GM18519 (cell line): ENCODE results near the gene GK2.

Experiments used
- ATAC-seq: cut with Tn5 transposase; IDR thresholded peaks from one replicate; pipeline ENCODE4 v1.9.1; 2021; ENCODE audit warnings: mild to moderate bottlenecking, moderate library complexity; ENCODE audit not compliant: unreplicated experiment, low FRiP score

The GK2 gene

DNA sequence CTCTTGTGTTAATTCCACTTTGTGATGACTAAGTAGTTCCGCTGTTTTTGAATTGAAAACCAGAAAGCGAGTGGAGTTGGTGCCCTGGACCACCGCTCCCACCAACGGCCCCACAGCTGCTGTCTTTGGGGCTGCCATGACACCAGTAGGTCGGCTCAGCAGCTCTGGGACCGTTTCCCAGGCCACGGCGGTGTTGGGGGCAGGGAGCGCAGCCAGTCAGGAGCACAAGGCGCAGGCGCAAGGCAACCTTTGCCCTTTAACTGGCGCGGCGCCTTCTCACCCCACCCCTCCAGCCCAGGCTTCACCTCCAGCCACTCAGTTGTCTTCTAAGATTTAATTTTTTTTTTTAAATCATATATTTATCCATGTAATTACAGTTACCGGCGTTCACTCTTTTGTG lies at the start of gene GK2:
GK2 (minus strand) TSS at position 166 of the 400 bp plus-strand sequence; CDS start at position 138, 28 bp downstream.
- no peak for ATAC-seq

DNA sequence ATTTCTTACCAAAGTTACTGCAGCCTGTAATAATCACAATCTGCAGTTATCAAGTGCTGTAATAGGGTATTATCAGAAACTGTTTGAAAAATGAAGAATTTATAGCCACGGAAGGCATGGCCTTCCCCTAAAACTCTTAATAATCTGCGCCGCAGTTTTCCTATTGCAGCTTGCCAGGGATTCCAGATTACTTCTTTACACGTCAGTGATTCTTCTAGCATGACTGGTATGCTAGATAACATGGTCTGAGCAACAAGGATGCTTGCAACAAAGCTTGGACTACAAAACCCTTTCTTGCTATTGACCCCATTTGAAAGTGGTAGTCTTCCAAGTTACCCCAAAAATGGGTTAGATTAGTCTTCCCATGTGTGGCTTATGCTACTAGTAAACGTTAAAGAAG lies 47.2 kb upstream of the GK2 start:
- no peak for ATAC-seq

DNA sequence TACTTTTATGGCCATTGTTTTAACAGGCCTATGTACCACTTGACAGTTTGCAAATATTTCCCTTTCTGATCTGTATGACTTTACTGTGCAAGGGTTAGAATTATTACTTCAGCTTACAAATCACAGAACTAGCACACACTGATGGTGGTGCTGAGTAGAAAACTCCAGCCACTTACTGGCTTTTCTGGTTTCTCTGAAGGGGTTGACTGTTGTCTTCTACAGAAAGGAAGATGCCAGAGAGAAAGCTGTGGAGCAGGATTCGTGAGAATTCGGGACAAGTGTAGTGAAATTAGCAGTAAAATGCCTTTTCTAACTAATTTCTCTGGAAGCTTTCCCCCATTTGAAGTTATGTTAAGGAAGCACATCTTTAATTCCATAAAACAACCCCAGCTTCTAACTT lies 46.6 kb upstream of the GK2 start:
- ATAC-seq, result no peak

DNA sequence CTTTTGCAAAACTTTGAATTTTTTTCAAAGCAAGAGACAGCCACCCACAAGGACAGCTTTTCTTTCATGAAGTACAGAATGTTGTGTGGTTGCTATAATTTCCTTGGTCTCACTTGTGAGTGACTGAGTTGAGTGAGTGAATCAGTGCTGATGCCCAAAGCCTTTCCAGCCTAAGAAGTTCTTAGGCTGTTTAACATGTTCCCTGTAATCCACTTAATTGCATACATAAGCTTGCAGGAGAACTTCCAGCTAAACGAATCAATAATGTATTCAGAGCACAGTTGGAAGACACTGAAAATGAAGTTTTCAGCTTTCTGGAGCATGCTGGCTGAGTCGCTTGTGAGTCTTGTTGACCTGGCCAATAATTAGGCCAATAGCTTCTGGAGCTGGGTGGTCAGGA lies 42.0 kb upstream of the GK2 start:
- ATAC-seq, result no peak

DNA sequence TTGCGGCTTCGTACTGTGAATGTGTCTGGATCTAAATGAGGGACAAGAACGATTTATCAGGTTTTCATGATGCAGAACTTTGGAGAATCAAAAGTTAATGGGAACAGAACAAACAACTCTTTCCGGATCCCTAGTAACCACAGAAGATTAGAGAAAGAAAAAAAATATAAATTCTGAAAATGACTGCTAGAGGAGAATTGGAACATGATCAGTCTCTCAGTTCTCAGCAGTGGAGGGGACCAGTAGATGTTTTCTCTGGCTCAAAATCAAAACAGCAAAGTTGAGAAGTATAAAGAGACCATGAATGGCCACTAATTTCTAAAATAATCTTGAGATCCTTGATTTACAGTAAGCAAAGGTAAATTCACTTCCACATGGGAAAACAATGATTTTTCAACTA lies 38.1 kb upstream of the GK2 start:
- no peak for ATAC-seq

DNA sequence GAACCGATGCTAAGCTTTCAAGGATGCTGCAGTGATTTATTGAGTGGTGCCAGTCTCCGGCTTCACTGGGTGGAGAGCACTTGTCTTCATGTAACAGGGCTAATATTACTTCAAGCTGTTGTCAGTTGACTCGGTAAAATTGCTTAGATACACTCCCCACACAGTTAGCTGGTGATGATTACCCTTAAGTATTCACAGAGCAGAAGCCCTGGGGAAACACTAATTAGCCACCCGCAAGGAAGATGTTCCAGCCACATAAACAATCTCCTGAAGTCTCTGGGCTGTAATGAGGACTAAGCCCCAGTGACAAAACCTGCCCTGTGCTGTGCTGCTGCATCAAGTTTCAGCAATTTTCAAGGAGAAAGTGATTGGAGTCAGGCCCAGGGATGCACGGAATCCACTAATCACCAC lies 37.3 kb upstream of the GK2 start:
- ATAC-seq, result no peak

DNA sequence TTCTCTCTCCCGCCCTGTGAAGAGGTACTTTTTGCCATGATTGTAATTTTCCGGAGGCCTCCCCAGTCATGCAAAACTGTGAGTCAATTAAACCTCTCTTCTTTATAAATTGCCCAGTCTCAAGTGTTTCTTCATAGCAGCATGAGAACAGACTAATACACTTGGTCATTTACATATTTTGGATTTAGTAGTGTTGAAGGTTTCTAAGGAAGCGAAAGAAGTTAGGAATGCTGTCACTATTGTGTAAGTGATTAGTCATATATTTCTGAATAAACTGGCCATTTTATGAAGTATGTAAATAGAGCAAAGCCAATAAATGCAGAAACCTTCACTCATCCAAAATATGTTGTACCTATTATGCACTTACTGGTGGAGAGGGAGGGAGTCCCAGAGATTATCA lies 34.4 kb upstream of the GK2 start:
- ATAC-seq, result no peak

DNA sequence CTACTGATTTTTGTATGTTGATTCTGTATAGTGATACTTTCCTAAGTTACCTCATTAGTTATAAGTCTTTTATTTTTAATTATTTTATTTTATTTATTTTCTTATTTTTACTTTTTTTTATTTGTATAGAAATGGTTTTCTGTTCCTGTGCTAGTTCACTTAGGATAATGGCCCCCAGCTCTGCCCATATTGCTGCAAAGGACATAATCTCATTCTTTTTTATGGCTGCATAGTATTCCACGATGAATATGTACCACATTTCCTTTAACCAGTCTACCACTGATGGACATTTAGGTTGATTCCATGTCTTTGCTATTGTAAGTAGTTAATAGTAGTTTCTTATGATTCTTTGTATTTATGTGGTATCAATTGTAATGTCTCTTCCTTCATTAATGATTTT lies 31.5 kb upstream of the GK2 start:
- ATAC-seq, result no peak

DNA sequence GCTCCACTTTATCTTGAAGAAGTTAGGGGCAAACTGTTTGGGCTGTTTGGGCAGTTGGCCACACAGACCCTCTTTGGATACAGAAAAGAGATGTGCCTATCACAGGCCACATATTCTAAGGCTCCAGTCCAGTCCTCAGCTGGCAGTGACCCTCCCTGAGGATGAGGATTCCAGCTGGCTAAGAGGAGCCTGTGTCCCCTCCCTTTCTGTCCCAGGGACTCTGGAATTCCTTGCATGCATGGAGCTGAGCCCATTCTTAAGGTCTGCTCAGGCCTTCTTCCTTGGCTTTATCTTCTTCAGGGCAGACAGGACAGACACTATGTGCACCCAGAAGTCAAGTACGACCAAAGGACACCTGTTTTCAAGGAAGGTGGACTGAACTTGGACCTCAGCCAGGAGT lies 23.8 kb upstream of the GK2 start:
- ATAC-seq, result no peak

DNA sequence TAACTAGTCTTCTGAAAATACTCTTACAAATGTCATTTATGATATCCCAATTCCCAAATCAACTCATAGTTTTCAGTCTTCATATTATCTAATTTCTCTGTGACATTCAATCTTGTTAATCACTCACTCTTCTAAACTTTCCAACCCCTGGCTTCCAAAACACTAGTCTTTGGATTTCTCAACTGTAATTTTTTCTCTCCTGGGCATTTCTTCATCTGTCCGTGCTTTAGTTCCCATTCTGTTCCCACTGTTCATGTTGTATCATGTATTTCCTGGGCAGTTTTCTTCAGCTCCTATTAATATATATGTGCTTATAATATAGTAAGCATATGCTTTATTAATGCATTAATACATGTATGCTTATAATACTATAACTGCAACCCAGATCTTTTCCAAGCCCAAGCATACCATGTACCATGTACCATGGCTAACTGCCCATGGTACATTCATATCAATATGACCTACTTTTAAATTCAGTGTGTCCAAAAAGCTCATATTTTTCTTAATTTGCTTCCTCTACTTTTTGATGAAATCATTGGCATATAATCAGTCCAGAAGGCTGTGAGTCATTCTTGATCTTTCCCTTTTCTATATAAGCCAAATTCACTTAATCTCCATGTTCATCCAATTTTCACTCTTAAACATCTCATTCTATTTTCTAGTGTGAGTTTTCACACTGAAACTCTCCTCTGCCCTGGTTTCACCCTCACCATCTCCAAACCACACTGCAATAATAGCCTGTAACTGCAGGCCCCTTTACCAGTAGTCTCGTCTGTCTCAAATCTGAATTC lies 21.3 kb upstream of the GK2 start:
- ATAC-seq, result no peak

DNA sequence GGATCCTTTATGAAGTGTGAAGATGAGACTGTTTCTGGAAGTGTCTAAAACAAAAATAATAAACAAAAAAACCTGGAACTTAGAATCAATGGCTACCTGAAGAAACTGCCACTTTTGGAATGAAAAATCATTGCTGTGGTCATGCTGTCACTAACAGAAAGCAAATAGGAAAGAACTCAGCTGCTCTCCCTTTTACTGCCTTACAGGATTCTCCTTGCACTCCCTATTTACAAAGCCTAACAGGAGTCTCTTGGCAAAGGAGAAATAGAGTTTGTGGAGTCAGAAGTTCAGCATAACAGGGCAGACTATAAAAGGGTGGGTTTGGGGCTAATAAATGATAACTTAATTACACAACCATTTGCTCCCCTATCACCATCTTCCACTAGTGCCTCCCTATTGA lies 19.0 kb upstream of the GK2 start:
- ATAC-seq, result no peak

DNA sequence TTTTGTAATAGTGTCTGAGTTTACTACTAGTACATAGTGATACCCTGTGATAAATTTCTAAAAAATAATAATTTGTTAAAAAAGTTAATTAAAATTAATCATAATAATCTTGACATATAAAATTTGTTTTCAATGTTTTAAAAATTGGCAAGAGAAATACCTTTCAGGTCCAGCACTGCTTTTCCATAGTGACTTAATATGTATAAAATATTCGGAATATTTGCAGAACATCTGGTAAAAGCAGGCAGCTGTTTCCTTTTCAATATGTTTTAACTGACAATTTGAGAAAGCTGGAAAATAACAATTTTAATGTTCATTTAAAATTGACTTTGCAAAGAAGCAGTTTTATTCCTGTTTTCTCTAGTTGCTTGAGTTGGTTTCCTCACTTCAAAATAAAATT lies 17.6 kb upstream of the GK2 start:
- no peak for ATAC-seq

DNA sequence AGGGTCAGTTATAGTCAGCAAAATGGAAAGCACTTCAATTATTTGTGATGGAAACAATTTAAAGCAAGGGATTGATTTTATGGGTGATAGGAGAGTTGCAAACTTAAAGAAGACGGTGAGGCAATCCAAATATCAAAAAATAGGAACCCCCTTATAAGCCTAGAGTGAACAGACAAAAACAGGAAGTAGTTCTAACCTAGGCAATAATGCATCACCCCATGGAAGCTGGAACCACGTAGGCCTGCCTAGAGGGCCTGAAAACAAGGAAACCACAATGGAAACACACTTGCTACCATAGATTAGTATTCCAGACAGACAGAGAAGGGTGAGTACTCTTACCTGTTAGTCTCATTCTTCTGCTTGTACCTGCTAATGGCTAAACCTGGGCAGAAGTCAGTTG lies 13.5 kb upstream of the GK2 start:
- ATAC-seq, result no peak

DNA sequence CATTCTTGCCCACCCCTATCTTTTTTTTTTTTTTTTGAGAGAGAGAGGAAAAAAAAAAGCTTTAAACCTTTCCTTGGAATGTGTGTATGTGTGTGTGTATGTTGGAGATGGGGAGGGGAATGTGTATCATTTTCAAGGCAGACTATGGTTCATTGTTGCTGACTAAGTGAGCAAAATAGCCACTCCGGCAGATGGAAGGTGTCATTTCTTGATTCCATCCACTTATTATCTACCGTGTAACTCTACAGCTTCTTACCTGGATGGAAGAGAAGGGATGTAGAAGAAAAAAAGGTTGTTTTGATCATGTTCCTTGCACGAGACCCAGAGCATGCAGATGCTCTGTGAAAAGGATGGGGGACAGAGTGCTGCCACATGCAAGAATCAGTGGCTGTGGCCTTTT lies 5.9 kb upstream of the GK2 start:
- no peak for ATAC-seq

DNA sequence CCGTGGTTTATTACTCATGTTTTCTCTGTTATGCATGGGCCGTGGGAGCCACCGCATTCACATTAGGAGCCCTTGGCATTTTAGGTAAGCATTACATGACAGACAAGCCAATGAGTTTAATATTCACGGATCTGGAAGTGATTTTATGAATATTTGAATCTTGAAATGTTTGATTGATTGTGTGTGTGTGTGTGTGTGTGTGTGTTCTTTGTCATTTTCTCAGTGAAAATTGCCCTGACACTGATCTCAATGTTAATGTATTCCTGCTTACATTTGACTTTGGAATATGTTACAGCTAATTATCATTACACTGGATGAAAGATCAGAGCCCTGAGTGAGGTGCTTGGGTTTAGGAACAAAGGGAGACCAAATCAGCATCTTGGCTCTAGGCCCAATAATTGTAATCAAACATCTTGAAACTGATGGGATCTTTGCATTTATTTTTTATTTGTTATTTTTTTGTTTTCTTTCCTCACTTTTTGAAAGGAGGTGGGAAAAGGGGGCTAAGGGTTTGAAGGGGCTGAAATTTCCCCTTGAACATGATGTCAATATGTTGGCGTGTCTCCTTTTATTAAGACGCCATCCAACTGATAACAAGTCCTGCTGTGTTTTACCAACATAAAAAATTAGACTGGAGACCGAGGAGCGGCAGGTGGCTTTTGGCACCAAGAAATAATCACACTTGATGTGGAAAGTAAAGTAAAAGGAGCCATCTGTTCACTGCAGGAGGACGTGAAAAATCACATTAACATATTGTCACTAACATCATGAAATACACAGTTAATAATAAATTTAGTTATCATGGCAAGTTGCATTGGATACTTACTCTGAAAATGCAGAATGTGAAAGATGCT lies 5.2 kb upstream of the GK2 start:
- ATAC-seq, result no peak

DNA sequence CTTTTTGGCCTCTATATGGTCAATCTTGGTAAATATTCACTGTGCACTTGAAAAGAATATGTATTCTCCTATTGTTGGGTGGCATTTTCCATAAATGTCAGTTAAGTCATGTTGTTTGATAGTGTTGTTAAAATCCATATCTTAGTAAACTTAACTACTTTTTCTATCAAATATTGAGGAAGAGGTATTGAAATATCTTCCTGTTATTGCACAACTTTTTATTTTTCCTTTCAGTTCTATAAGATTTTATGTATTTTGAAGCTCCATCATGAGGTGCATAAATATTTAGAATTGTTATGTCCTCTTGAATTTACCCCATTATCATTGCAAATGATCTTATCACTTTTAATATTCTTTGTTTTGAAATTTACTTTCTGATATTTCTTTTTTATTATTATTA lies 3.4 kb downstream of the GK2 start:
- no peak for ATAC-seq

DNA sequence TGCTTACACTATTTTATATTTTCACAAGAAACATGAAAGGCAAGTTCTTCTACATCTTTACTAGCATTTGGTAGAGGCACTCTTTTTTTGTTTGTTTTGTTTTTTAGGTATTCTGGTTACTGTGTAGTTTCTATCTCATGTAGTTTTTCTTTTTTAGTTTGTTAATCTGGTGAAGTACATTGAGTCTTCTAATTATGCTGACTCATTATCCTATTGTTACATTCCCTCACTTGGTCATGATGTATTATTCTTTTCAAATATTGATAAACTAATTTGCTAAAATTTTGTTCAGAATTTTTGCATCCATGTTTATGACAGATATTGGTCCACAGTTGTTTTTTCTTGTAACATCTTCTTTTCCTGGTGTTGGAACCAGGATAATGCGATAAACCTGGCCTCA lies 4.7 kb downstream of the GK2 start:
- ATAC-seq, result no peak

DNA sequence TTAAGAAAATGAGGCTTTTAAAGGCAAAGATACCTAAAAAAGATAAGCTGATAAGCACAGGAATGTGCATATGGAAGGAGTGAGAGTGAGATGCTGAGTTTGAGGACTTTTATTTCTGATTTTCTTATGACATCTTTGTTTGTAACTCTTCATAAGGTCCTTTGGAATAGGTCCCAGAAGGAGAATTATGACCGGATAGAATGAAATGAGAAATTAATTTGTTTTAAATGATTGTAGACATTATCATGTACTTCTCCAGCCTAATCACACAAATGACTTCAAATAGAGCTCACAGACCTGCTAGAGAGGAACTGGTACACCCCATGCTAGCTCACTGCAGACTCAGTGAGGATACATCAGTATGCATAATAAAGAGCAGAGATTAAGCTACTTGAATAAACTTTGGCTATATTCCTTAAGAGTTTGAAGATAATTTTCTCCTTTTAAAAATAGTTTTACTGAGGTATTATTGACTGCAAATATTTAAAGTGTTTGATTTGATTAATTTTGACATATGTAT lies 5.6 kb downstream of the GK2 start:
- ATAC-seq, result no peak

DNA sequence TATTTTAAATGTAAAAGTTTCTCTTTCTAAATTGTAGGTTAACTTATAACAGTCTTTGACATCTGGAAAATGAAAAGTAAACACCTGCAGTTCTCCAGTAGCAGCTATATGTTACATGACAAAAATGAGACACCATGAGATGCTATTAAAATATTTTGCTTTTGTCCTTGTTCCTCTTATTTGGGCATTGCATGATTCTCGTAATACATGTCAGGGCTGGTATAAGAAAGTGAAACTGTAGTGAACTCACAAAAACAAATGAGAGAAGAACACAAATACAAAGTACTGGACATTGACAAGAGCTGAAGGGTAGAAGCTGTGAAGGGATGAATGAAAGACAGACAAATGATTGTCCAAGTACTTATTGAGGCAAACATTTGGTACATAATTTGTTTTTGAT lies 9.0 kb downstream of the GK2 start:
- ATAC-seq, result no peak

DNA sequence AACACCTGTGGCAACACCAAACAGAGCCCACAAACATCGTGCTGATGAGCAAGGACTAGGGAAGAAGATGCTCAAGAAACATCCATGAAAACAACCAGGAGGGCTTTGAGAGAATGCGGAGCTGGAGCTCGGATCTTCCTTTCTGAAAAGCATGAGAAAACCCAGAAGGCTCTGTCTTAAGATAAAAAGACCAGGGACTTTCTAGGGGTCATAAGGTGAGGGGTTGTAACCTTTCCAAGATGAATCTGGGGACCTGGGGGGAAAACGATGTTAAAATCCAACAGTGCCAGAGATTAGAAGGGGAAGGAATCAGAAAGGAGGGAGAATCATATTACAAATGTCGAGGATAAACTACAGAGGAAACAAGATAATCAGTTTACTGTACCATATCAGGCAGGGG lies 10.1 kb downstream of the GK2 start:
- ATAC-seq, result no peak

DNA sequence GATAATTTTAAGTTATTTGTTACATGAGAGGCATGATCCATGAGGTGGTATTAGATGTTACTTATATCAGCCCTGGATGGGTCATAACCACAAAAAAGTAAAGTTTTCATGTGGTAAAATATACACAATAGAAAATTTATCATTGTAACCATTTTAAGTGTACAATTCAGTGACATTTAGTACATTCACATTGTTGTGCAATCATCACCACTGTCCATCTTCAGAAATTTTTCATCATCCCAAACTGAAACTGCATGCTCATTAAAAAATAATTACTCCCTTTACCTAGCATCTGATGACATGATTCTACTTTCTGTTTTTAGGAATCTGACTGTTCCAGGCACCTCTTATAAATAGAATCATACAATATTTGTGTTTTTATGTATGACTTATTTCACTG lies 11.2 kb downstream of the GK2 start:
- no peak for ATAC-seq

DNA sequence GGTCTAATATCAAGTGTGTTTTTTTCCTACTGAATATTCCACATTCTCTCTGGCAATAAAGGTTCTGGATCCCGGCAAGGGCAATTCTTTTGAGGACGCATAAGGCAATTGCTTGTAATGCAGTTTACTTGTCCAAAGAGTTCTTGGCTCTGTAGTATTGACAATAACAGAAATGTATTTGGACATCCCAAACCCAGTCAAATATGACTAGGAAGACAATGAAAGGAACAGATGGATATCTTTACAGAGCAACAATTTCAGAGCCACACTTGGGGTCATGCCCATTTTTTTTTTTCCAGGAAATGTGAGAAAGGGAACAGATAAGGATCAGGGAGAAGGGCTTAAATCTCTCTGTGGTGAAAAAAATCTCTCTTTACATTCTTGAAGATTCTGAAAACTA lies 12.2 kb downstream of the GK2 start:
- no peak for ATAC-seq
